OCI-LY7 (cell line): Measurements from ENCODE around the gene MTFR2. TPM values are rescaled to one million over a fixed set of nuclear protein-coding genes. Genes with fewer than 3 reads are reported as not detected.

Experiments
- BruUV-seq: library from RNA; stranded (reverse); fragments of 400-500 nt; replicated peaks from 2 replicates; lab custom pipeline; 2021; lab: Mats Ljungman, UMichigan
- CTCF ChIA-PET: fragments of 300-600 bp; sonication (Branson Sonifier 250); formaldehyde crosslinking; loops from one replicate; lab custom pipeline; 2022; ENCODE audit warnings: antibody characterized with exemption; ENCODE audit not compliant: unreplicated experiment; lab: Charles Lee
- POLR2A ChIA-PET: fragments of 300-600 bp; sonication (Branson Sonifier 250); formaldehyde crosslinking; loops from one replicate; lab custom pipeline; 2022; ENCODE audit warnings: antibody characterized with exemption; lab: Charles Lee
- DNase-seq: peaks from one replicate; pipeline ENCODE4 v3.0.0-alpha.2; 2015; ENCODE audit warnings: low spot score
- H2AFZ ChIP-seq: fragments of 200-600 bp; sonication (generic), shearing (Covaris generic); 2 replicates; pipeline ENCODE4 v1.6.1; 2014; ENCODE audit warnings: mild to moderate bottlenecking, antibody characterized with exemption, low read length, moderate library complexity
- H3K27ac ChIP-seq: fragments of 200-600 bp; sonication (generic); 2 replicates; pipeline ENCODE4 v1.5.1; 2014; ENCODE audit warnings: mixed run types, low read depth, mild to moderate bottlenecking, moderate library complexity, low read length, inconsistent platforms; ENCODE audit not compliant: poor library complexity, severe bottlenecking
- H3K36me3 ChIP-seq: fragments of 200-600 bp; sonication (generic); 2 replicates; pipeline ENCODE4 v1.6.1; 2014; ENCODE audit warnings: mild to moderate bottlenecking, antibody characterized with exemption, low read length, moderate library complexity, mixed read lengths; ENCODE audit not compliant: insufficient read depth
- H3K4me1 ChIP-seq: fragments of 200-600 bp; sonication (generic); 2 replicates; pipeline ENCODE4 v1.5.1; 2014; ENCODE audit warnings: mild to moderate bottlenecking, low read length; ENCODE audit not compliant: insufficient read depth, poor library complexity, severe bottlenecking
- H3K4me2 ChIP-seq: fragments of 200-600 bp; sonication (generic); 2 replicates; pipeline ENCODE4 v1.6.1; 2014; ENCODE audit warnings: mild to moderate bottlenecking, low read length
- H3K4me3 ChIP-seq: fragments of 200-600 bp; sonication (generic); 2 replicates; pipeline ENCODE4 v1.5.1; 2014; ENCODE audit warnings: mild to moderate bottlenecking, low read depth, low read length; ENCODE audit not compliant: poor library complexity, severe bottlenecking
- H3K79me2 ChIP-seq: fragments of 200-600 bp; sonication (generic); 2 replicates; pipeline ENCODE4 v1.6.1; 2016; ENCODE audit warnings: low read depth, mild to moderate bottlenecking, low read length, moderate library complexity, mixed read lengths; ENCODE audit not compliant: insufficient read depth
- H3K9me2 ChIP-seq: fragments of 200-600 bp; sonication (generic); 2 replicates; pipeline ENCODE4 v1.6.1; 2016; ENCODE audit warnings: mild to moderate bottlenecking, low read length, mixed read lengths; ENCODE audit not compliant: insufficient read depth
- H3K9me3 ChIP-seq: fragments of 200-600 bp; sonication (generic); 2 replicates; pipeline ENCODE4 v1.6.1; 2014; ENCODE audit warnings: mild to moderate bottlenecking, mixed run types, low read length, mixed read lengths
- H4K20me1 ChIP-seq: fragments of 200-600 bp; sonication (generic); 2 replicates; pipeline ENCODE4 v1.6.1; 2014; ENCODE audit warnings: mild to moderate bottlenecking, antibody characterized with exemption, low read length, moderate library complexity, mixed read lengths; ENCODE audit not compliant: insufficient read depth
- CTCF ChIP-seq: fragments of 200-600 bp; sonication (generic); conservative IDR thresholded peaks from 2 replicates; pipeline ENCODE4 v1.5.1; 2014; ENCODE audit warnings: mild to moderate bottlenecking, antibody characterized with exemption, low read length, moderate library complexity, mixed read lengths
- EZH2phosphoT487 ChIP-seq: fragments of 200-600 bp; sonication (generic); IDR thresholded peaks from 2 replicates; pipeline ENCODE4 v1.6.1; 2018; ENCODE audit warnings: low read depth, borderline replicate concordance, mild to moderate bottlenecking, mixed run types, antibody characterized with exemption, low read length, moderate library complexity, mixed read lengths
- intact Hi-C: fragments of 100-400 bp; cut with micrococcal nuclease; formaldehyde crosslinking; loops from one replicate; pipeline ENCODE4 v1.10.0; 2022; ENCODE audit not compliant: unreplicated experiment
- total RNA-seq, 2 experiments: library from RNA; depleted of rRNA in 1 of 2; stranded (reverse); fragments of >200 nt in 1 of 2; shearing (Covaris generic) in 1 of 2; gene quantifications; 2 replicates each; pipeline ENCODE4 v1.2.3, GENCODE V29; 2014 to 2022

MTFR2 gene
- total RNA-seq, 2 experiments from 2014 or later, result 9.3 to 32.9 TPM

GRCh38 chr6:136216503-136217401 is 33.4 kb downstream of the MTFR2 start:
- ChIA-PET CTCF (interaction anchor here (0.8 kb wide), 1 partner anchor 10 kb away, joined by 5 read pairs; no protein-coding TSS in a partner anchor), POLR2A (interaction anchor here (0.6 to 1.3 kb wide), 3 partner anchors 9 to 727 kb away, joined by 3 to 5 read pairs (median 3); no protein-coding TSS in a partner anchor)
- Histone ChIP-seq H3K27ac (no peak overlapping the region), H3K9me3 (no peaks in the 10 kb centered on the region), H3K4me2 (no peak overlapping the region), H3K9me2 (no peaks in the 10 kb centered on the region), H2AFZ (no peak overlapping the region), H4K20me1 (no peaks in the 10 kb centered on the region), H3K4me3 (no peak overlapping the region), H3K4me1 (no peaks in the 10 kb centered on the region), H3K79me2 (no peaks in the 10 kb centered on the region), H3K36me3 (no peaks in the 10 kb centered on the region)
- no peak for DNase-seq
- BruUV-seq, result no TSS peak
- TF ChIP-seq CTCF (no peak), EZH2phosphoT487 (no peak)
- intact Hi-C loops, result no loop called here

GRCh38 chr6:136213853-136214252 is 36.3 kb downstream of the MTFR2 start:
- TF ChIP-seq CTCF (no peak), EZH2phosphoT487 (no peak)
- Histone ChIP-seq H3K27ac (no peak overlapping the region), H3K9me2 (no peaks in the 10 kb centered on the region), H3K36me3 (no peaks in the 10 kb centered on the region), H2AFZ (no peak overlapping the region), H3K4me3 (no peak overlapping the region), H3K9me3 (no peaks in the 10 kb centered on the region), H3K4me1 (no peaks in the 10 kb centered on the region), H4K20me1 (no peaks in the 10 kb centered on the region), H3K79me2 (no peaks in the 10 kb centered on the region), H3K4me2 (no peak overlapping the region)
- intact Hi-C loops, result no loop called here
- BruUV-seq, result no TSS peak
- ChIA-PET CTCF (no interaction called here), POLR2A (interaction anchor here (0.5 kb wide), 1 partner anchor 16 kb away, joined by 3 read pairs; no protein-coding TSS in a partner anchor)
- no peak for DNase-seq
